HG03066 (cell line): ENCODE measurements around the gene HOXA11.

Source experiments
- ATAC-seq: cut with Tn5 transposase; IDR thresholded peaks from one replicate; pipeline ENCODE4 v1.9.1; 2021; ENCODE audit warnings: low read depth; ENCODE audit not compliant: unreplicated experiment

HOXA11 gene

DNA sequence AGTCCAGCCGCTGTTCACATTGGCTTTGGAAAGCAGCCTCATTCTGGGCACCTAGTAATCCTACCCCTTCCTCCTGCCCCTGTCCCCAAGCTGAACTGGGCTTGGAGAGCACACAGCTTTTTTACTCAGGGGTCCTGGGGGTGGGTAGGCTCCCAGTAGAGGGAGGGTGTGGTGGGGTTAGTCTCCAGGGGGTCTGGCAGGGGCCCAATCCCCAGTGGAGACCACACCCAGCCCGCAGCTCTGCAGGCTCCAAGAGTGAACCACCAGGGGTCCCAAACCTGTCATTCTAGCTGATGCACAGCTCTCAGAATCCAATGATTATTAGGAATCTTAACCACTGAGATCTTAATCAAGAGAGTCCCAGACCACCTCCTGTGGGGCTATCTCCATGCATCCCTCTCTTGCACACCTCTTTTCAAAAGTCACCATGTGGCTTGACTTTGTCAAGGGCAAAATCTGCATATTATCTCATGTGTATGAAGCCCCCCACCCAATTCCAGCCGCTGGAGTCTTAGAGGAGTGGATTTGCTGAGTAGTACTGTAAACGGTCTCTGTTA, 2.7 kb downstream of the HOXA11 start:
- ATAC-seq: no peak

- ATAC-seq: no peak
Measured at GRCh38 chr7:27181795-27182275, 3.2 kb downstream of the HOXA11 start.

DNA sequence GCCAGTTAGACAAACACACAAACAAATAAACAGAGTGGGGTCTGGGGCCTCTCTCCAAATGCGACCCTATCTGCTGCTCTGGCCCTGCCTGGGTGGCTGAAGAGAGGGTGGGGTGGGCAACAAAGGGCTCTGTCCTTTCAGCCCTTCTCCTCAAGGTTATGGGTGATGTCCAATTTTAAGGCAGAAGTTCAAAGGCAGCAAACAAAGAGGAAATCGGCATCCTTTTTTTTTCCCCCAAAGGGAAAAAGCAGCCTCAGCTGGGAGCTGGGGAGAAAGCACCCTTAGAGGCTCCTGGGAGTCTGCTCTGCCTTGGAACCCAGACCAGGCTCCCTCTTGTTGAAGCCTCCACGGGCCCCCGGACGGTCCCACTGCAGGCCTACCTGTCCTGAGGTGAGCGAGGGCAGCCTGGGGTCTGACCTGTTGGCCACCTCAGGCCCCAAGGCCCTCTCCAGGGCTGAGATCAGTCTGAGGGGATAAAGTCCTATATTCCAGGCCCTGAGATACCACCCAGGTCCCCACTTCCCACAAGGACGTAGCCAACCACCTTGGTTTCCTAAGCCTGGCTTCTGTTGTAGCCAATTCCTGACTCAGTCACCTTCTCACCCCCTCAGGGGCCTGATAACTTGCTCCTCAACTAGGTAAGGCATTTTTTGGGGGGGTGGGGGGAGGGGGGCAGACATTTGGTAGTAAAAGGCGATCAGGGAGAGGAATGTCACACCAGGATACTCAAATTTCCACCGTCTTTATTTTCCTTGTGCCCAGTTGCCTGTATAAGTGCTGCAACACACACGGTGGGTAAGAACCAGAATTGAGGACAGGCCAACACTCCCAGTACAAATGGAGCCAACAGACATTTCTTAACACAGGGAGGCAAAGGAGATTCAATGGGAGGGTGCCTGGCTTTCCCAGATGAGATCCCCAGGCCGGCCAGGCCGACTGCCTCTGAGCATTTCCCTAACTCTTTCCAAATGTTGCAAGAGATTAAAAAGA, 4.3 kb downstream of the HOXA11 start:
- no peak for ATAC-seq

DNA sequence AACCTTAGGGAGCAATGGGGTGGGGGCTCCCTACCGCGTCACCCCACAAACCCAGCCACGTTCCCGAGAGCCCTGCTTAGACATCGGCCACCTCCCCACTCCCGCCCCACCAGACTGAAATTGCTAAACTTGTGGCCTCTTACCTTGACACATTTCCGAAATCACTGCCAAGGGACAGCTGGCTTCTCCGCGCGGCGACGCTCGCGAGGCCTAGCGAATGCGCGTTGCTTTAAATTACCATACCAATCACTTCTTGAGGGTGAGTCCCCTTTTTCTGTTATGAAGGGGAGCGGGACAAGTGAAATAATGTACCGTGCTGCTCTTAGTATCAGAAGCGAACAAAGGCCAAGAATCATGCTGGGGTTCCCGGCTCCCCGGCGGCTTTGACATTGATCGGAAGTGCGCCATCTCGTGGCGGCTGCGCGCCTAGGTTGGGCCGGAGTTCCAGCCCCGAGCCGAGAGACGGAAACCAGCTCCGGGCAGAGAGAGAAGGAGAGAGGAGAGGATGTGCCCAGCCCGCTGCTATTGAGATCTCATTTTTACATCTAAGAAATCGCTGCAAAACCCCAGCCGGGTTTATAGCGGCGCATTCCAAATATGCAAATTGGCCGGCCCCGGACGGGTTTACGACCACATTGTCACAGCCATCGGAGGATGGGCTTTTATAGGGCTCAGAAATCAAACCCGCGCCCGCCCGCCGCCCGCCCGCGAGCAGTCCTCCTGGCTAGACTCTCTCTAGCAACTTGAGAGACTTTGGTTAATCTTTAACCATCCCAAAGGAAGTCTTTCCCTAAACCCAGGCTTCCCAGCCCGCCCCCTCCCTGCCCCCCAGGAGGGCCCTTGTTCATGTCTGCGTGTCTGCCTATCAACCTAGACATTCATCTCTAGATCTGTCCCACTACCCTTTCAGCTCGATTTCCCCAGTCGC, 5.3 kb downstream of the HOXA11 start:
- ATAC-seq: no peak

DNA sequence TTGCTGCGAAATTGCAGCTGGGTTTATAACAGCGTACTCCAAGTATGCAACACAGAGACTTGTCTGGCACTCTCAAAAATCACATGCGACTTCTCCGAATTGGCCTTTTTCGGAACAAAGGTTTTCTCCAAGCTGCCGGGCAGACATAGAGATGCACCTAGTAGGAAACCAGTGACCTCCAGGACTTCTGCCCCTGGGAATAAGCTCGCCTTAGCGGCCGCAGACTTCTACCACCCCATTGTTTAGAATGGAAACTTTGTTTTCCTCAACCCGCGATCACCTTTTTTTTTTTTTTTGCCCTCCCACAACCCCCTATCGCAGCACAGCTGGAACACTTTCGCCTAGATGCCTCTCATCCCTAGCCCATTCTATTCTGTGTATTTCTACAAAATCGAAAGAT, 6.0 kb downstream of the HOXA11 start:
- no peak for ATAC-seq

GRCh38 chr7:27178366-27178765, 6.7 kb downstream of the HOXA11 start:
- ATAC-seq: no peak

- ATAC-seq: no peak
Measured at GRCh38 chr7:27177795-27178320, 7.2 kb downstream of the HOXA11 start.

- no peak for ATAC-seq
Measured at GRCh38 chr7:27176962-27177794, 7.9 kb downstream of the HOXA11 start.

DNA sequence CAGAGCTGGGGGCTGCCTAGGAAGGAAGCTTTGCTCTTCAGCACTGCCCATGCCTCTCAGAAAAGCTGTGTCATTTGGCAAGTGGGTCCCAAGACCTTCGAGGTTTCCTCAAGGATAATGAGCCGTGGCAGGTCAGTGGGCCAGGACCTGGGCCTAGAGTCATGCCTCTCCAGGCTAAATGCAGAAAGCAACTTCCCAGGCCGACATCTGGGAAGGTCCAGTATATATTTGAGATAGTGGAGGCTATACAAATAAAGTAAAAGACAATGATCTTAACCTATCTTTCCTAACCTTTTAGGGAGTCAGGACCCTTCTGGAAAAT, 8.5 kb downstream of the HOXA11 start:
- no peak for ATAC-seq

DNA sequence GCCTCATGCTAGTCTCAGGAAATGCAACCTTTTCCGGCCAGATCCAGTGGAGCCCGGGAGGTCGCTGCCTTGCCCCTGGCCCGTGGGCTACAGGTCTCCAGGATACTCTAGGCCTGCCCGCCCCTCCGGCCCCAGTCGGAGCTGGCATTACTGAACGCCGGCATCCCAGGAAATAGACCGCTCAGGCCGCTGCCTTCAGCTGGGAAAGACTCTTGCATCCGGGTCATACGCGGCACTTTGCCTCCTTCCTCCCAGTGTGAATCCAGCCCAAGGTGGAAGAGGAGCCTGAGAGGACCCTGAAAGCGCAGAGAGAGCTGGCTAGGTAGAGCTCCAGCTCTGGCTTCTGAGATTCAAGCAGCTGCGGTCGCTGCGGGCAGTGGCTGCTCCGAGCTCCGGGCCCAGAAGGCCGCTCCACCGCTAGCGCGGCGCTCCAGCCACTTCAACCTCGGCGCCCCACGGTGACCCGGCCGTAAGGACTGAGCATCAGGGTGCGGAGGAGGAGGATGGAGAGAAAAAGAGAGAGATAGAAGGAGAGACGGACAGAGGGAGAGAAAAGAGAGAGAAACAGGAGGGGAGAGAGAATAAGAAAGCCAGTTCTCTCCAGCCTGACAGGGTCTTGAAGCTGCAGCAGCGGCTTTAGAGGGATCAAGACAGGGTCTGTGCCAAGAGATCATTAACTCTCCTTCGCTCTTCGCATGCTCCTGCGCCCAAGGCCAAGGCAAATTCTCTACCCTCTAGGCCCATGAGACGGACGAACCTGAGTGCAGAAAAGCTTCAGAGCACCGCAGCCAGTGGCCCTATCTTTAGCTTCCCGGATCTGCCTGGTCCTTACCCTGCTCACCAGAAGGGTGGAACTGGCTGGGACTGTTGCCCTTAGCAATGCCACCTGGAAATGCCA, 9.2 kb downstream of the HOXA11 start:
- no peak for ATAC-seq

GRCh38 chr7:27174874-27175625, 10.0 kb downstream of the HOXA11 start:
- ATAC-seq: no peak

- no peak for ATAC-seq
Measured at GRCh38 chr7:27173956-27174873, 10.8 kb downstream of the HOXA11 start, which contains the start of gene HOXA10. HOXA10 (minus strand) TSS chr7:27174320; CDS start chr7:27174306, 14 bp downstream.

- ATAC-seq: no peak
Measured at GRCh38 chr7:27173511-27173955, 11.5 kb downstream of the HOXA11 start.

- no peak for ATAC-seq
Measured at GRCh38 chr7:27172823-27173510, 12.1 kb downstream of the HOXA11 start.

DNA sequence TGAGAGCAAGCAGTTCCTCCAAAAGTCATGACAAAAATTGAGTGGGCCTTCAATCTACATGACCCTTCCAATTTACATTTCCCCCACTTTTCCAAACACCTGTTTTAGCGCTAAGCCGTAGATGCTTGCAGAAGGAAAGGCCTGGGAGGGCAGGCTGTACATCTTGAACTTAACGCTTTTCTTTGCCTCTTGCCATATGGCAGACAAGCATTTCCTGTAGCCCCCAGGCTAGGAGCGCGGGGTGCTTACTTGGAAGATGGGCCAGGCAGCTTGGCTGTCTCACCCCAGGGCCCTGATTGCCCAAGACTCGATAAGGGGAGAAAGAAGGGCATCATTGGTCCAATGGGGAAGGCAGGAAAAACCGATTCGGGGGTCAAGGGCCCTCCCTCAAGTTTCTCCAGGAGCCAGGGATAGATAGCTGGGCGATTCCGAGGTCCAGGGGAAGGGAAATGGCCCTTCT, 12.7 kb downstream of the HOXA11 start:
- ATAC-seq: no peak

DNA sequence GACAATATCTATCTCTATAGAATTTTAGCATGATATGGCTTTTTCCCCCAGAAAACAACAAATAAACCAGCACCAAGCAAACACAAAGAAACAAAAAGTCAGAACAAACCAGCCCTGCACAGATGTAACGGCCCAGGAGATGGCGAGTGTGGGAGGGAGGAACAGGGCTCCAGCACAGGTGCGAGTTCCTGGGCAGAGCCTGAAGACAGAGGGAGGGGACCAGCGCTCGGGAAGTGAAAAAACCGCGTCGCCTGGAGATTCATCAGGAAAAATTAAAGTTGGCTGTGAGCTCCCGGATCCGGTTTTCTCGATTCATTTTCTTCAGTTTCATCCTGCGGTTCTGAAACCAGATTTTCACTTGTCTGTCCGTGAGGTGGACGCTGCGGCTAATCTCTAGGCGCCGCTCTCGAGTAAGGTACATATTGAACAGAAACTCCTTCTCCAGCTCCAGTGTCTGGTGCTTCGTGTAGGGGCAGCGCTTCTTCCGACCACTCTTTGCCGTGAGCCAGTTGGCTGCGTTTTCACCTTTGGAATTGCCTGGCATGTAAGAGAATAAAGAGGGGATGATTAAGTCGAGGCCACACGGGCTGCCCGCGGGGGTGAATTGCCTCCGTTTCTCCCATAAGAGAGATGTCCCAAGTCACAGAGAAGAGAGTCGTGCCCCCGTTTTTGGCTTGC, 13.3 kb downstream of the HOXA11 start:
- no peak for ATAC-seq
